ENCODE results near the gene COL4A2. TPM values are rescaled to one million over a fixed set of nuclear protein-coding genes. Genes with fewer than 3 reads are reported as not detected.

Gene COL4A2
- total RNA-seq, 1 donor from 2014 or later = not detected

DNA sequence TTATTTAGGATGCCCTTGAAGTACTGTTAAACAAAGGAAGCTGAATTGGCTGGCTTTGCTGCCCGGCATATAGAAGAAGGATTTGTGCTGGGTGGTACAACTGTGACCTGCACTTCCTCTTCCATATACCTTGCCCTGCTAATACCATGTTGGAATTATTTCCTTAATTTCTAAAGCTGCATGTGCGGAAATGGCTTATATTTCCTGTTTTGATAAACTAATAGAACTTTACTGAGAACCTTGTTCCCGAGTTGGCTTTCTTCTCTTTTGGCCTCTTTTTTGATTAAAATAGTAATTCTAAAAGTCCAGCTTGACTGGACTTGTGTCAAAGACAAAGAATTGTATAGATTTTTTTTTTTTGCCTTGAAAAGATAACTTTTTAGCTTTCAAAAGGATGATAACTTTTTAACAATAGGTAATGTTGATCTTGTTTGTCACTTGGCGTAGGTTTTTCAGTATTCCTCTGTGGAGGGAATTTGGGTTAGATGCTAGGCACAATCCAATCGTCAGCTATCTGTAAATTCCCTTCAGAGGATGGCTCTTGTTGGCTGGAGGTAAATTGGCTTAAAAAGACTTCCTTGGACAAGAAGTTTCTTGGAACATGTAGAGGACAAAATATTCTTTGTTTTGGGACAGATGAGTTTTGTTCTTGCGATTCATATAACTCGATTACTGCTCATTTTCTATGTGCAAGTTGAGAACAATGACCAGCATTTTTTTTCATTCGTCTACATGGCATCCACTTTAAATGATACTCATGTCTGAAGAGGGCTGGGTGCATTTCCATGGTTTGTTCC is 41.4 kb downstream of the COL4A2 start:
- no peaks in the 10 kb centered on the region for H3K36me3 Mint-ChIP-seq (ENCODE audit: low read depth)
- H3K4me1 Mint-ChIP-seq = no peaks in the 10 kb centered on the region
- ATAC-seq (ENCODE audit: low read depth) = no peak
- ChIA-PET POLR2A (no interaction called here), CTCF (no interaction called here)
- TF ChIP-seq, protein P1, sequence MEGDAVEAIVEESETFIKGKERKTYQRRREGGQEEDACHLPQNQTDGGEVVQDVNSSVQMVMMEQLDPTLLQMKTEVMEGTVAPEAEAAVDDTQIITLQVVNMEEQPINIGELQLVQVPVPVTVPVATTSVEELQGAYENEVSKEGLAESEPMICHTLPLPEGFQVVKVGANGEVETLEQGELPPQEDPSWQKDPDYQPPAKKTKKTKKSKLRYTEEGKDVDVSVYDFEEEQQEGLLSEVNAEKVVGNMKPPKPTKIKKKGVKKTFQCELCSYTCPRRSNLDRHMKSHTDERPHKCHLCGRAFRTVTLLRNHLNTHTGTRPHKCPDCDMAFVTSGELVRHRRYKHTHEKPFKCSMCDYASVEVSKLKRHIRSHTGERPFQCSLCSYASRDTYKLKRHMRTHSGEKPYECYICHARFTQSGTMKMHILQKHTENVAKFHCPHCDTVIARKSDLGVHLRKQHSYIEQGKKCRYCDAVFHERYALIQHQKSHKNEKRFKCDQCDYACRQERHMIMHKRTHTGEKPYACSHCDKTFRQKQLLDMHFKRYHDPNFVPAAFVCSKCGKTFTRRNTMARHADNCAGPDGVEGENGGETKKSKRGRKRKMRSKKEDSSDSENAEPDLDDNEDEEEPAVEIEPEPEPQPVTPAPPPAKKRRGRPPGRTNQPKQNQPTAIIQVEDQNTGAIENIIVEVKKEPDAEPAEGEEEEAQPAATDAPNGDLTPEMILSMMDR (IDR thresholded peaks at IDR 0.05) = no peak
- H3K27ac Mint-ChIP-seq = no peak overlapping the region
- DNase-seq = no peak
- peaks cover 3% of the 10 kb centered on the region for H3K27me3 Mint-ChIP-seq
- H3K9me3 Mint-ChIP-seq = no peaks in the 10 kb centered on the region
- H3K4me3 Mint-ChIP-seq = no peak overlapping the region
- intact Hi-C loops (cut with micrococcal nuclease) = no loop called here

DNA sequence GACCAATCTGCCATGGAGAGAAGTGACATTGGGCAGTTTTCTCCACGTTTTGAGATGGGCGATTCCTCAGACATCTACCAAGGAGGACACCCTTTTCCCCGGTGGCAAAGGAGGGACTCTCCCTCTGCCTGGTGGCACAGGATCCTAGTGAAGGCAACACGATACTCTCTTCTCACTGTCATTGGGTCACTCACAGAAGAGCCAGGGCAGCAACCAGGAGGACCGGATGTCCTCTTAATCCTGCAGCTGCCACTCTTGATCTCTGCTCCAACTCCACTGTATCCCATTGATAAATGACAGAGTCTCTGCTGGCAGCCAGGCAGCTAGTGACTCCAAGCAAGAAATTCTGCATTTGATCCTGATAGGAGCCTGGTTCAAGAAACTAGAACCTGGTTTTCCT is 42.2 kb downstream of the COL4A2 start:
- H3K4me1 Mint-ChIP-seq = no peaks in the 10 kb centered on the region
- TF ChIP-seq, protein P1 (IDR thresholded peaks at IDR 0.05) = no peak
- no peak overlapping the region for H3K4me3 Mint-ChIP-seq
- H3K27ac Mint-ChIP-seq = no peak overlapping the region
- no peak for ATAC-seq (ENCODE audit: low read depth)
- H3K9me3 Mint-ChIP-seq = no peaks in the 10 kb centered on the region
- H3K27me3 Mint-ChIP-seq = peaks cover 3% of the 10 kb centered on the region
- H3K36me3 Mint-ChIP-seq (ENCODE audit: low read depth) = no peaks in the 10 kb centered on the region
- ChIA-PET CTCF (no interaction called here), POLR2A (no interaction called here)
- no peak for DNase-seq
- intact Hi-C loops (cut with micrococcal nuclease) = no loop called here

DNA sequence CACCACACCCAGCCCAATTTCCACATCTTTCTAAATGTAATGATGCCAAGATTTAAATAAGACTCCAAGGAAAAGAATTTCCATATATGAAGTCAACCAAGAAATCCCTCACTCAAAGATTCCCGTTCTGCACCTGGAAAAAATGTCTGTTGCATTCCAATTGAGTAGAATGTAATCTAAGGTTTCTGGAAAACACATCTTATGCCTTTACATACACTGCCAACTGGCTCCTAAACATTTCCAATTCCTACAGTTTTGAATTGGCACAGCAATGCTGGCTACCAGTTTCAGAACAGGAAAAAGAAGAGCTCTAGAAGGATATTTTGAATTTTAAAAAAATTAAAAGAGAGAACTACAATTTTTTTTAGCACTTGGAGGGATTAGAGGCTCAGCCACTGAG is 43.0 kb downstream of the COL4A2 start:
- ChIA-PET POLR2A (no interaction called here), CTCF (no interaction called here)
- Mint-ChIP-seq H3K4me3 (no peak overlapping the region), H3K36me3 (ENCODE audit: low read depth) (no peaks in the 10 kb centered on the region), H3K9me3 (no peaks in the 10 kb centered on the region), H3K27ac (no peak overlapping the region), H3K4me1 (no peaks in the 10 kb centered on the region), H3K27me3 (peaks cover 3% of the 10 kb centered on the region)
- DNase-seq (no peak), ATAC-seq (ENCODE audit: low read depth) (no peak)
- intact Hi-C loops (cut with micrococcal nuclease) = no loop called here
- TF ChIP-seq, protein P1 (IDR thresholded peaks at IDR 0.05) = no peak

DNA sequence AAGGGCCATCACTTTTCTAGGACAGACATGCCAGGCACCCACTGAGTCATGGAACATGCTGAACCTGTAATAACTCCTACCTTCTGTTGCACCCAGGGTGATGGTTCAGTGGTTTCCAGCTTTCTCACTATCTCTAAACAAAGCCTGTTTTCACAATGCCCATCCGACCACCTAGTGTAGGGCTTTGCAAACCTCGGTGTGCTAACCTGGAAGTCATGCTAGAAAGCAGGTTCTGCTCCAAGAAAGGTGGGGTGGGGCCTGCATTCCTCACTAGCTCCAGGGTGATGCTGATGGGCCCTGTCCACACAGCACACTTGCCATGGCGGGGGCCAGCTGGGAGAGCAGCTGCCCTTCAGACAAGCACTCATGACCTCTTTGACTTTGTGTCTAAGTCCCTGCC is 43.4 kb downstream of the COL4A2 start:
- CTCF ChIA-PET = no interaction called here
- ATAC-seq (ENCODE audit: low read depth) = no peak
- no peaks in the 10 kb centered on the region for H3K4me1 Mint-ChIP-seq
- H3K27ac Mint-ChIP-seq = no peak overlapping the region
- H3K9me3 Mint-ChIP-seq = no peaks in the 10 kb centered on the region
- intact Hi-C loops (cut with micrococcal nuclease) = no loop called here
- no peaks in the 10 kb centered on the region for H3K36me3 Mint-ChIP-seq (ENCODE audit: low read depth)
- no peak for DNase-seq
- H3K4me3 Mint-ChIP-seq = no peak overlapping the region
- POLR2A ChIA-PET = no interaction called here
- TF ChIP-seq, protein P1 (IDR thresholded peaks at IDR 0.05) = no peak
- peaks cover 3% of the 10 kb centered on the region for H3K27me3 Mint-ChIP-seq

DNA sequence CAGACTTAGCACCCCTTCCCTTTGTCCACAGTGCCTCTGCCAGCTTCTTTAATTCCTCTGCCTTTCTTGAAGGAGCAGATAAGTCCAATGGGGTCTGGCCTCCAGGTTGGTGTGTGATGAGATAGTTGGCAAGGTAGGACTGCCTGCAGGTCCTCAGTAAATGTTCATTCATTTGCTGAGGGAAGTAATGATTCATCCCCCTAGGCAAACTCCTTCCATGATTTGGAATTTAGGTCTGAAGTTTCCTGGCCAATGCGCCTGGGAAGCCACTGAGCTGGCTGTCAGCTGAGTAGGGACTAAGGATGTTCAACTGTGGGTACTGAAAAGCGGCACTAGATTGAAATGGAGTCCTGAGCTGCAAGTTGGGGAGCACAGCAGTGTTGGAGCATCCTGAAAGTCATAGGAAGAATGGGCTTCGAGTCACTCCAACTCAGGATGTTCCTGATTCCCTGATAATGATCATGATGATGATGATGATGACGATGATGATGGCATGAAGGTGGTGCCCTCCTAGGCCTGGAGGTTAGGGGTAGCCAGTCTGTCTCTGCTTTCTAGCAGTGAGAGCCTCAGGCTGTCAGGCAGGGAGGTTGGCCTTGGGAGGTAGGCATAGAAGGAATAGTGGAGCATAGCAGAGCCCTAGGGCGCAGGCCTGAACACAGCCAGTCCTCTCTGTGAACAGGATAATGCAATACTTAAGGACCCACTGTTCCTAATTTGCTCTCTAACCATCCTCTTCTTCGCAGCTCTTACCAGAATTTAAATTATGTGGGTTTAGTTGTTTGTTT is 44.7 kb downstream of the COL4A2 start:
- peaks cover 3% of the 10 kb centered on the region for H3K27me3 Mint-ChIP-seq
- no peak overlapping the region for H3K4me3 Mint-ChIP-seq
- CTCF ChIA-PET = no interaction called here
- no peaks in the 10 kb centered on the region for H3K36me3 Mint-ChIP-seq (ENCODE audit: low read depth)
- intact Hi-C loops (cut with micrococcal nuclease) = no loop called here
- H3K27ac Mint-ChIP-seq = no peak overlapping the region
- no peaks in the 10 kb centered on the region for H3K4me1 Mint-ChIP-seq
- TF ChIP-seq, protein P1 (IDR thresholded peaks at IDR 0.05) = no peak
- POLR2A ChIA-PET = no interaction called here
- DNase-seq (no peak), ATAC-seq (ENCODE audit: low read depth) (no peak)
- H3K9me3 Mint-ChIP-seq = no peaks in the 10 kb centered on the region
